ENCODE measurements around the gene MRPL44. TPM values are rescaled to one million over a fixed set of nuclear protein-coding genes. Genes with fewer than 3 reads are reported as not detected.

The MRPL44 gene
- total and polyA plus RNA-seq, 2 of the 13 experiments (the other 11 are each of a cell fraction or from before 2014, with no cell fraction given), result 38.4 to 78.0 TPM

DNA sequence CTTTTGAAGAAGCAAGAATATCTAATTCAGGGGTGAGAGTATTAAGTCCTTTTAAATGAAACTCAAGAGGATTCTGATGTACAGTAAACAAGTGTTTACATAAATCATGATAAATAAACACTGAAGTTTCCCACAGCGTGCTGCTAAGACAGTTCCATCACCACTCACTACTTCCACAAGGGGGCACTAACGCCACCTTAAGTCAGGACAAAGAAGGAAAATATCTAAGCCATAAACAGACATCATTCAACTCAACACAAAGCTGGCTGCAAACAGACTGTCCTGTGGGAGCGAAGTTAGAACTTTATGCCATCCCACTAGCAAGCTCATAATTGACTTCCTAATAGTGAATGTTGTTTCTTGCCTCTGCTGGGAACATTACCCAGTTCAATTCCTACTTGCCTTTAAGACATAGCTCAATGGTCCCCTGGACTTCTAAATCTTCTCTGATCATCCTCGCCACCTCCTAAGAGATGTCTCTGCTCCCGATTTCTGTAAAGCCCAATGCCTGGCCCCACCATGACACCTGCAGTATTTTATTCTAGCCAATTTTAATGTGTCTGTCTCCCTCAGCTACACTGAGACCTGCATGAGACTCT lies 36.5 kb downstream of the MRPL44 start (continued):
- peak; percentile 59; the same call in 1 of the 2 replicates for TF ChIP-seq SMAD3 (CRISPR knock-in tag; IDR thresholded peaks at IDR 0.05)
- TF ChIP-seq, protein P1, sequence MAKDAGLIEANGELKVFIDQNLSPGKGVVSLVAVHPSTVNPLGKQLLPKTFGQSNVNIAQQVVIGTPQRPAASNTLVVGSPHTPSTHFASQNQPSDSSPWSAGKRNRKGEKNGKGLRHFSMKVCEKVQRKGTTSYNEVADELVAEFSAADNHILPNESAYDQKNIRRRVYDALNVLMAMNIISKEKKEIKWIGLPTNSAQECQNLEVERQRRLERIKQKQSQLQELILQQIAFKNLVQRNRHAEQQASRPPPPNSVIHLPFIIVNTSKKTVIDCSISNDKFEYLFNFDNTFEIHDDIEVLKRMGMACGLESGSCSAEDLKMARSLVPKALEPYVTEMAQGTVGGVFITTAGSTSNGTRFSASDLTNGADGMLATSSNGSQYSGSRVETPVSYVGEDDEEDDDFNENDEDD (CRISPR knock-in tag; IDR thresholded peaks at IDR 0.05; ENCODE audit: borderline replicate concordance), result no peak
- no peak for TF ChIP-seq ZSCAN9 (CRISPR knock-in tag; IDR thresholded peaks at IDR 0.05; ENCODE audit: borderline replicate concordance)
- no peak for TF ChIP-seq SRSF1 (optimal IDR thresholded peaks at IDR 0.05; ENCODE audit: low read depth, low read length)
- no peak for TF ChIP-seq HNF4A (CRISPR knock-in tag; IDR thresholded peaks at IDR 0.05)
- TF ChIP-seq PHF20 (CRISPR knock-in tag; IDR thresholded peaks at IDR 0.05), result no peak
- TF ChIP-seq, protein P2, sequence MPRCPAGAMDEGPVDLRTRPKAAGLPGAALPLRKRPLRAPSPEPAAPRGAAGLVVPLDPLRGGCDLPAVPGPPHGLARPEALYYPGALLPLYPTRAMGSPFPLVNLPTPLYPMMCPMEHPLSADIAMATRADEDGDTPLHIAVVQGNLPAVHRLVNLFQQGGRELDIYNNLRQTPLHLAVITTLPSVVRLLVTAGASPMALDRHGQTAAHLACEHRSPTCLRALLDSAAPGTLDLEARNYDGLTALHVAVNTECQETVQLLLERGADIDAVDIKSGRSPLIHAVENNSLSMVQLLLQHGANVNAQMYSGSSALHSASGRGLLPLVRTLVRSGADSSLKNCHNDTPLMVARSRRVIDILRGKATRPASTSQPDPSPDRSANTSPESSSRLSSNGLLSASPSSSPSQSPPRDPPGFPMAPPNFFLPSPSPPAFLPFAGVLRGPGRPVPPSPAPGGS (CRISPR knock-in tag; IDR thresholded peaks at IDR 0.05), result no peak
- TF ChIP-seq, protein P3, sequence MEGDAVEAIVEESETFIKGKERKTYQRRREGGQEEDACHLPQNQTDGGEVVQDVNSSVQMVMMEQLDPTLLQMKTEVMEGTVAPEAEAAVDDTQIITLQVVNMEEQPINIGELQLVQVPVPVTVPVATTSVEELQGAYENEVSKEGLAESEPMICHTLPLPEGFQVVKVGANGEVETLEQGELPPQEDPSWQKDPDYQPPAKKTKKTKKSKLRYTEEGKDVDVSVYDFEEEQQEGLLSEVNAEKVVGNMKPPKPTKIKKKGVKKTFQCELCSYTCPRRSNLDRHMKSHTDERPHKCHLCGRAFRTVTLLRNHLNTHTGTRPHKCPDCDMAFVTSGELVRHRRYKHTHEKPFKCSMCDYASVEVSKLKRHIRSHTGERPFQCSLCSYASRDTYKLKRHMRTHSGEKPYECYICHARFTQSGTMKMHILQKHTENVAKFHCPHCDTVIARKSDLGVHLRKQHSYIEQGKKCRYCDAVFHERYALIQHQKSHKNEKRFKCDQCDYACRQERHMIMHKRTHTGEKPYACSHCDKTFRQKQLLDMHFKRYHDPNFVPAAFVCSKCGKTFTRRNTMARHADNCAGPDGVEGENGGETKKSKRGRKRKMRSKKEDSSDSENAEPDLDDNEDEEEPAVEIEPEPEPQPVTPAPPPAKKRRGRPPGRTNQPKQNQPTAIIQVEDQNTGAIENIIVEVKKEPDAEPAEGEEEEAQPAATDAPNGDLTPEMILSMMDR (CRISPR knock-in tag; IDR thresholded peaks at IDR 0.05), result peak; percentile 92
- TF ChIP-seq SAP130 (CRISPR knock-in tag; IDR thresholded peaks at IDR 0.05; ENCODE audit: low read depth), result peak; percentile 19; the same call in 1 of the 2 replicates
- TF ChIP-seq ZNF644 (CRISPR knock-in tag; IDR thresholded peaks at IDR 0.05; ENCODE audit: low read depth), result no peak
- TF ChIP-seq SOX13 (IDR thresholded peaks at IDR 0.05), result no peak
- TF ChIP-seq SOX13 (CRISPR knock-in tag; conservative IDR thresholded peaks at IDR 0.05 in 1 of 2, IDR thresholded peaks at IDR 0.05 in 1 of 2), result peak in 1 of 2 experiments; percentile 28; a peak in 1 of 4 replicates
- TF ChIP-seq, protein P4, sequence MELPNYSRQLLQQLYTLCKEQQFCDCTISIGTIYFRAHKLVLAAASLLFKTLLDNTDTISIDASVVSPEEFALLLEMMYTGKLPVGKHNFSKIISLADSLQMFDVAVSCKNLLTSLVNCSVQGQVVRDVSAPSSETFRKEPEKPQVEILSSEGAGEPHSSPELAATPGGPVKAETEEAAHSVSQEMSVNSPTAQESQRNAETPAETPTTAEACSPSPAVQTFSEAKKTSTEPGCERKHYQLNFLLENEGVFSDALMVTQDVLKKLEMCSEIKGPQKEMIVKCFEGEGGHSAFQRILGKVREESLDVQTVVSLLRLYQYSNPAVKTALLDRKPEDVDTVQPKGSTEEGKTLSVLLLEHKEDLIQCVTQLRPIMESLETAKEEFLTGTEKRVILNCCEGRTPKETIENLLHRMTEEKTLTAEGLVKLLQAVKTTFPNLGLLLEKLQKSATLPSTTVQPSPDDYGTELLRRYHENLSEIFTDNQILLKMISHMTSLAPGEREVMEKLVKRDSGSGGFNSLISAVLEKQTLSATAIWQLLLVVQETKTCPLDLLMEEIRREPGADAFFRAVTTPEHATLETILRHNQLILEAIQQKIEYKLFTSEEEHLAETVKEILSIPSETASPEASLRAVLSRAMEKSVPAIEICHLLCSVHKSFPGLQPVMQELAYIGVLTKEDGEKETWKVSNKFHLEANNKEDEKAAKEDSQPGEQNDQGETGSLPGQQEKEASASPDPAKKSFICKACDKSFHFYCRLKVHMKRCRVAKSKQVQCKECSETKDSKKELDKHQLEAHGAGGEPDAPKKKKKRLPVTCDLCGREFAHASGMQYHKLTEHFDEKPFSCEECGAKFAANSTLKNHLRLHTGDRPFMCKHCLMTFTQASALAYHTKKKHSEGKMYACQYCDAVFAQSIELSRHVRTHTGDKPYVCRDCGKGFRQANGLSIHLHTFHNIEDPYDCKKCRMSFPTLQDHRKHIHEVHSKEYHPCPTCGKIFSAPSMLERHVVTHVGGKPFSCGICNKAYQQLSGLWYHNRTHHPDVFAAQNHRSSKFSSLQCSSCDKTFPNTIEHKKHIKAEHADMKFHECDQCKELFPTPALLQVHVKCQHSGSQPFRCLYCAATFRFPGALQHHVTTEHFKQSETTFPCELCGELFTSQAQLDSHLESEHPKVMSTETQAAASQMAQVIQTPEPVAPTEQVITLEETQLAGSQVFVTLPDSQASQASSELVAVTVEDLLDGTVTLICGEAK (IDR thresholded peaks at IDR 0.05), result no peak
- TF ChIP-seq, protein P4 (CRISPR knock-in tag; IDR thresholded peaks at IDR 0.05), result no peak

All from HepG2 (cell line).